ENCODE data around the gene MUC5B. TPM values are rescaled to one million over a fixed set of nuclear protein-coding genes. Genes with fewer than 3 reads are reported as not detected.

Gene MUC5B
- total RNA-seq, 1 experiment from 2014 or later: not detected

- intact Hi-C loops (cut with micrococcal nuclease): no loop called here
- DNase-seq (ENCODE audit: unreplicated experiment): no peak
- Mint-ChIP-seq H3K27me3 (ENCODE audit: insufficient read depth, unreplicated experiment) (no peaks in the 10 kb centered on the region), H3K9me3 (ENCODE audit: unreplicated experiment) (no peaks in the 10 kb centered on the region), H3K36me3 (ENCODE audit: insufficient read depth, unreplicated experiment) (no peaks in the 10 kb centered on the region), H3K4me3 (ENCODE audit: unreplicated experiment) (no peak overlapping the region), H3K4me1 (ENCODE audit: insufficient read depth, unreplicated experiment) (no peaks in the 10 kb centered on the region), H3K27ac (ENCODE audit: low read depth, unreplicated experiment) (no peak overlapping the region)
- TF ChIP-seq CTCF (IDR thresholded peaks at IDR 0.05; ENCODE audit: unreplicated experiment): no peak
- BruUV-seq (replicated peaks): no TSS peak
- POLR2A ChIA-PET: interaction anchor here (0.6 kb wide), 1 partner anchor 68 kb away, joined by 3 read pairs; no protein-coding TSS in a partner anchor
- CTCF ChIA-PET: no interaction called here
These were observed 10.6 kb downstream of the MUC5B start for GRCh38 chr11:1233351-1234053.

DNA sequence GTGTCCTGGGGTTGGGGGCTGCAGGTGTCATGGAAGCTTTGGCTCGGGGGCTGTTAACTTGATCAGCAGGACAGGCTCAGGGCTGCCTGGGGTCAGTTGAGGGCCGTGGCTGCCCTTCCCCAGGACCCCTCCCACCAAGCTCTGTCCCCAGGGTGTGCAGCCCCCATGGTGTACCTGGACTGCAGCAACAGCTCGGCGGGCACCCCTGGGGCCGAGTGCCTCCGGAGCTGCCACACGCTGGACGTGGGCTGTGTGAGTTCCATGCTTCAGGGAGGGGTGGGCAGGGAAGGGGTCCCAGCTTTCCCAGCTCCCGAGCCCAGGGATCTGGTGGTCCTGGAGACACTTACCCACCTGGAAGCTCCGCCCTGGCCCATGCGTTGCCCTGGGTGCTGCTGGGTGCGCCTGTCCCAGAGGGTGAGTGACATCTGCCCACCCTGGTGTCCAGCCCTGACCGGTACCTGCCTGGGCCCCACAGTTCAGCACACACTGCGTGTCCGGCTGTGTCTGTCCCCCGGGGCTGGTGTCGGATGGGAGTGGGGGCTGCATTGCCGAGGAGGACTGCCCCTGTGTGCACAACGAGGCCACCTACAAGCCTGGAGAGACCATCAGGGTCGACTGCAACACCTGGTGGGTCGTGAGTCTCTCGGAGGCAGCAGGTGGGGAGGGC lies 11.3 kb downstream of the MUC5B start:
- Mint-ChIP-seq H3K4me3 (ENCODE audit: unreplicated experiment) (no peak overlapping the region), H3K9me3 (ENCODE audit: unreplicated experiment) (no peaks in the 10 kb centered on the region), H3K36me3 (ENCODE audit: insufficient read depth, unreplicated experiment) (no peaks in the 10 kb centered on the region), H3K4me1 (ENCODE audit: insufficient read depth, unreplicated experiment) (no peaks in the 10 kb centered on the region), H3K27ac (ENCODE audit: low read depth, unreplicated experiment) (no peak overlapping the region), H3K27me3 (ENCODE audit: insufficient read depth, unreplicated experiment) (no peaks in the 10 kb centered on the region)
- no peak for DNase-seq (ENCODE audit: unreplicated experiment)
- TF ChIP-seq CTCF (IDR thresholded peaks at IDR 0.05; ENCODE audit: unreplicated experiment): no peak
- BruUV-seq (replicated peaks): no TSS peak
- intact Hi-C loops (cut with micrococcal nuclease): no loop called here
- POLR2A ChIA-PET: no interaction called here
- CTCF ChIA-PET: no interaction called here

GRCh38 chr11:1234771-1235305 lies 12.0 kb downstream of the MUC5B start:
- no peak for DNase-seq (ENCODE audit: unreplicated experiment)
- BruUV-seq (replicated peaks): no TSS peak

More at GRCh38 chr11:1234771-1235305, 12.0 kb downstream of the MUC5B start:
- intact Hi-C loops (cut with micrococcal nuclease): no loop called here
- POLR2A ChIA-PET: no interaction called here
- Mint-ChIP-seq H3K4me3 (ENCODE audit: unreplicated experiment) (no peak overlapping the region), H3K9me3 (ENCODE audit: unreplicated experiment) (no peaks in the 10 kb centered on the region), H3K27ac (ENCODE audit: low read depth, unreplicated experiment) (no peak overlapping the region), H3K36me3 (ENCODE audit: insufficient read depth, unreplicated experiment) (no peaks in the 10 kb centered on the region), H3K4me1 (ENCODE audit: insufficient read depth, unreplicated experiment) (no peaks in the 10 kb centered on the region), H3K27me3 (ENCODE audit: insufficient read depth, unreplicated experiment) (no peaks in the 10 kb centered on the region)
- TF ChIP-seq CTCF (IDR thresholded peaks at IDR 0.05; ENCODE audit: unreplicated experiment): no peak
- CTCF ChIA-PET: no interaction called here

All from MCF 10A (cell line).